ENCODE results near the gene SLC25A27. TPM values are rescaled to one million over a fixed set of nuclear protein-coding genes. Genes with fewer than 3 reads are reported as not detected.

Gene SLC25A27
- total RNA-seq, 1 donor from 2014 or later = 39.3 TPM

DNA sequence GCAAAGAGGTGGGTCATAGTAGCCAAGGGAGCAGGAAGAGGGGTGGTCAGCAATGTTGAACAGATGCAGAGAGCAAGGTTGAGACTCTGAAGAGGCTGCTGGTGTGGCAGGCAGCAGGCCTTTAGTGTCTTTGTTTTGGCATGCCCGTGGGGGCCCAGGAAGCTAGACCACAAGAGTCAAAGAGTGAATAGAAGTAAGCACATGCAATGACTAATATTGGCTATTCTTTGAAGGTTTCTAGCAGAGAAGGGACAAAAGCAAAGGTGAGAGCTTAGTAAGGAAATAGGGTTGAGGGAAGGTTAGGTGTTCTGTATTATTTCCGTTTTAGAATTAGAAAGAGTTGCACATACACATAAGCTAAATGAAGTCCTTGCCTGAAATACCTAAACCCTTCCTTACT lies 53.7 kb downstream of the SLC25A27 start:
- intact Hi-C loops (cut with DNase I) = no loop called here
- TF ChIP-seq POLR2AphosphoS5 (IDR thresholded peaks at IDR 0.05; ENCODE audit: insufficient read depth in 1 of 2, low read depth in 1 of 2) = no peak
- TF ChIP-seq POLR2A (IDR thresholded peaks at IDR 0.05) = no peak
- TF ChIP-seq, protein P1, sequence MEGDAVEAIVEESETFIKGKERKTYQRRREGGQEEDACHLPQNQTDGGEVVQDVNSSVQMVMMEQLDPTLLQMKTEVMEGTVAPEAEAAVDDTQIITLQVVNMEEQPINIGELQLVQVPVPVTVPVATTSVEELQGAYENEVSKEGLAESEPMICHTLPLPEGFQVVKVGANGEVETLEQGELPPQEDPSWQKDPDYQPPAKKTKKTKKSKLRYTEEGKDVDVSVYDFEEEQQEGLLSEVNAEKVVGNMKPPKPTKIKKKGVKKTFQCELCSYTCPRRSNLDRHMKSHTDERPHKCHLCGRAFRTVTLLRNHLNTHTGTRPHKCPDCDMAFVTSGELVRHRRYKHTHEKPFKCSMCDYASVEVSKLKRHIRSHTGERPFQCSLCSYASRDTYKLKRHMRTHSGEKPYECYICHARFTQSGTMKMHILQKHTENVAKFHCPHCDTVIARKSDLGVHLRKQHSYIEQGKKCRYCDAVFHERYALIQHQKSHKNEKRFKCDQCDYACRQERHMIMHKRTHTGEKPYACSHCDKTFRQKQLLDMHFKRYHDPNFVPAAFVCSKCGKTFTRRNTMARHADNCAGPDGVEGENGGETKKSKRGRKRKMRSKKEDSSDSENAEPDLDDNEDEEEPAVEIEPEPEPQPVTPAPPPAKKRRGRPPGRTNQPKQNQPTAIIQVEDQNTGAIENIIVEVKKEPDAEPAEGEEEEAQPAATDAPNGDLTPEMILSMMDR (IDR thresholded peaks at IDR 0.05) = no peak
- Histone ChIP-seq H3K27me3 (no peaks in the 10 kb centered on the region), H3K4me1 (no peaks in the 10 kb centered on the region), H3K36me3 (no peaks in the 10 kb centered on the region), H3K27ac (no peak overlapping the region), H3K9me3 (no peaks in the 10 kb centered on the region), H3K4me3 (no peak overlapping the region)
- no peak for DNase-seq (ENCODE audit: extremely low spot score in 2 of 2)

DNA sequence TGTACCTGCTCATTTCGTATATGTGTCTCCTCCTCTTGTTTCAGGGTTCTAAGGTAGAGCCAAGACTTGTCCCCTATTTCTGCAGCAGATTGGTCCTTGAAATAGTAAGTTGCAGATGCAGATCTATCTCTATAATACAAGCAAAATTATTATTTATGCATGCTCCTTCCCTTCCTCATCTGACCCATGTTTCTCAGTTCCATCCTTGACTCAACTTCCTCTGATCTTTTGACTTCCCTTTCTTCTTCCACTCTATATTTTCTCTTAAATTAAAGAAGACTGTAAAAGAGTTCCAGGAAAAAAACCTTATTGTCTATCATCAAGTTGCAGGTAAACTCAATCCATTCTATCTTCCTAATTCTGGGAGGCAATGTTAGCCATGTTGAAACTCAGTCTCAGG lies 58.7 kb downstream of the SLC25A27 start:
- Histone ChIP-seq H3K36me3 (no peaks in the 10 kb centered on the region), H3K27ac (no peak overlapping the region), H3K4me3 (no peak overlapping the region), H3K9me3 (no peaks in the 10 kb centered on the region), H3K4me1 (no peaks in the 10 kb centered on the region), H3K27me3 (no peaks in the 10 kb centered on the region)
- TF ChIP-seq, protein P1 (IDR thresholded peaks at IDR 0.05) = no peak
- no peak for TF ChIP-seq POLR2AphosphoS5 (IDR thresholded peaks at IDR 0.05; ENCODE audit: insufficient read depth in 1 of 2, low read depth in 1 of 2)
- TF ChIP-seq POLR2A (IDR thresholded peaks at IDR 0.05) = no peak
- intact Hi-C loops (cut with DNase I) = no loop called here
- DNase-seq (ENCODE audit: extremely low spot score in 2 of 2) = no peak

DNA sequence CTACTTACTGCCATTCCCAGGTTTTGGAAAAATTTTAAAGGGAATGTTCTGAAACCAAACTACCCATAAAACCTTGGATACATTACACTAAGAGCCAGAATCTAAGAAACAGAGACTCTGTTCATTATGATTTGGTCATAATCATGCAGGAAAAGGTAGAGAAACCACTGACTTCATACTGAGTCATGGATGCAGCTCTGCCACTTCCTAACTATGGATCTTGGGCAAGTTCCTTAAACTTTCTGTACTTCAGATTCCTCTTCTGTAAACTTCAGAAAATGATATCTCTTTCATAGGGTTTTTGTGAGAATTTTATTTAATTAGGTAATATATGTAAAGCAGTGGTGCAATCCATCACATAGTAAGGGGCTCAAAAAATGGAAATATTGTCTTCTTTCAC lies 62.4 kb downstream of the SLC25A27 start:
- H3K27ac ChIP-seq = no peak overlapping the region
- TF ChIP-seq POLR2AphosphoS5 (IDR thresholded peaks at IDR 0.05; ENCODE audit: insufficient read depth in 1 of 2, low read depth in 1 of 2) = no peak
- TF ChIP-seq POLR2A (IDR thresholded peaks at IDR 0.05) = no peak
- TF ChIP-seq, protein P1 (IDR thresholded peaks at IDR 0.05) = no peak
- no peaks in the 10 kb centered on the region for H3K9me3 ChIP-seq
- H3K4me1 ChIP-seq = no peaks in the 10 kb centered on the region
- no peak for DNase-seq (ENCODE audit: extremely low spot score in 2 of 2)
- intact Hi-C loops (cut with DNase I) = no loop called here
- H3K4me3 ChIP-seq = no peak overlapping the region
- H3K27me3 ChIP-seq = no peaks in the 10 kb centered on the region
- no peaks in the 10 kb centered on the region for H3K36me3 ChIP-seq

DNA sequence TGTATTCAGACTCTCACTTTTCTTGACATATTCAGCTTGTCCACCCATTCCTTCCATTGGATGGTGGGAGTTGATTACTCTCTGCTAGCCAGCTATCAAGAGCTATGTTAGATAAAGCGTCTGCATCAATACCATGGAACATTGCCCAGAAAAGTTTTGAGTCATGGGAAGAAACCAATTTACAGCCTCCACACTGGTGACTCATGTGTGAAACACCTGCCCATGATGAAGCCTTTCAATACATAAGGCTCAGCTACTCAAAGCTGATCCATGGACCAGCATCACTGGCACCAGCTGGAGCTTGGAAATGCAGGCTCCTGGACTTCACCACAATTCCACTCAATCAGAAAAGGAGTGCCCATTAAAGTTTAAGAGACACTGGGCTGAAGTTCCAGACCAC lies 66.3 kb downstream of the SLC25A27 start:
- no peak for DNase-seq (ENCODE audit: extremely low spot score in 2 of 2)
- no peaks in the 10 kb centered on the region for H3K4me1 ChIP-seq
- H3K27ac ChIP-seq = no peak overlapping the region
- no peak overlapping the region for H3K4me3 ChIP-seq
- no peaks in the 10 kb centered on the region for H3K9me3 ChIP-seq
- intact Hi-C loops (cut with DNase I) = no loop called here
- no peaks in the 10 kb centered on the region for H3K27me3 ChIP-seq
- H3K36me3 ChIP-seq = no peaks in the 10 kb centered on the region
- TF ChIP-seq POLR2AphosphoS5 (IDR thresholded peaks at IDR 0.05; ENCODE audit: insufficient read depth in 1 of 2, low read depth in 1 of 2) (no peak), POLR2A (IDR thresholded peaks at IDR 0.05) (no peak)
- TF ChIP-seq, protein P1 (IDR thresholded peaks at IDR 0.05) = no peak

DNA sequence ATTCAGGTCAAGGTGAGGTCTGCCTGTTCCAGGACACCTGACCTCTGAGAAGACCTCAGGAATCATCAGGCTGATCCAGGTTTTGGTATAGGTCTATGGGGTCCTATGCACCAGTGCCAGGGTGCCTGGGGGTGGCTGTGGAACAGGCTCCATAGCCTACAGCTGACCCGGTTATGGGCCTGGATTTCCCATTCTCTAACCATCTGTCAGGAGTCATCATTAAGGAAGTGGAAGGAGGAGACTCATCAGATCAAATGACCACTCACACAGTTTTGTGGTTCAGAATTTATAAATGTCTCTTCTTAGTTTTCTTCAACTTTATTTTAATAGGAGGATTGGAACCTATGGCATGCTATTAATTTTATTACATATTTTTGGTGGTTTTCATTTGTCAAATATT lies 67.6 kb downstream of the SLC25A27 start:
- intact Hi-C loops (cut with DNase I) = no loop called here
- H3K27me3 ChIP-seq = no peaks in the 10 kb centered on the region
- no peaks in the 10 kb centered on the region for H3K9me3 ChIP-seq
- H3K27ac ChIP-seq = no peak overlapping the region
- H3K36me3 ChIP-seq = no peaks in the 10 kb centered on the region
- DNase-seq (ENCODE audit: extremely low spot score in 2 of 2) = no peak
- TF ChIP-seq, protein P1 (IDR thresholded peaks at IDR 0.05) = no peak
- no peak for TF ChIP-seq POLR2A (IDR thresholded peaks at IDR 0.05)
- TF ChIP-seq POLR2AphosphoS5 (IDR thresholded peaks at IDR 0.05; ENCODE audit: insufficient read depth in 1 of 2, low read depth in 1 of 2) = no peak
- H3K4me3 ChIP-seq = no peak overlapping the region
- no peaks in the 10 kb centered on the region for H3K4me1 ChIP-seq

Other genes with a start within 250 kb of the SLC25A27 start
- gene RCAN2, start 161.5 kb upstream of the SLC25A27 start, total RNA-seq = 20.9 TPM
- gene CYP39A1, start 157 bp upstream of the SLC25A27 start, total RNA-seq = 5.4 TPM
- gene TDRD6, start 34.9 kb downstream of the SLC25A27 start, total RNA-seq = 0.49 TPM
- gene PLA2G7, start 82.4 kb downstream of the SLC25A27 start, total RNA-seq = not detected
- not detected for gene ANKRD66, start 94.0 kb downstream of the SLC25A27 start, total RNA-seq
- gene MEP1A, start 140.4 kb downstream of the SLC25A27 start, total RNA-seq = not detected